GM18873 (cell line): ENCODE measurements around the gene MUC5AC.
"Not testable (repeated sequence)": the region's sequence is repeated elsewhere in the genome, so short reads cannot be mapped to it uniquely, and the experiment has no call there.

Source experiments
- ATAC-seq: cut with Tn5 transposase; IDR thresholded peaks from one replicate; pipeline ENCODE4 v1.9.1; 2021; ENCODE audit warnings: mild to moderate bottlenecking, moderate library complexity, moderate number of reproducible peaks; ENCODE audit not compliant: unreplicated experiment, low FRiP score

MUC5AC gene

GRCh38 chr11:1140642-1141490 lies 16.9 kb upstream of the MUC5AC start:
- no peak for ATAC-seq

DNA sequence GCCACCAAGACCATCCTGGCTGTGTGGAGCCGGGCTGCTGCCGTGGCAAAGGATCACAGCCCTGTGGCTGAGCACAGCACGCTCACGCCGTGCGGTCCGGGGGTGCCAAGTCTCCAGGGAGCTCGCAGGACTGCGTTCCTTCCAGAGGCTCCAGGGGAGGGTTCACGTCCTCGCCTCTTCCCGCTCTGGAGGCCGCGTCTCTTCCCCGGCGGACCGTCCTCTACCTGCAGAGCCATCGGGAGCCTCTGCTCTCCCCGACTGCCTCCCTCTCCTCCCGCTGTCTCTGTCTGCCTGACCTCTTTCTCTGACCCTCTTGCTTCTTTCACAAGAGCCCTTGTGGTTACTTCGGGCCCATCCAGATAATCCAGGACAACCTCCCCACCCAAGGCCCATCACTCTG lies 11.4 kb upstream of the MUC5AC start:
- no peak for ATAC-seq

- ATAC-seq, result no peak
Measured at GRCh38 chr11:1147792-1148191, 10.0 kb upstream of the MUC5AC start.

GRCh38 chr11:1148752-1149180 lies 9.0 kb upstream of the MUC5AC start:
- ATAC-seq, result no peak

- ATAC-seq, result no peak
Measured at GRCh38 chr11:1149545-1149944, 8.2 kb upstream of the MUC5AC start.

- ATAC-seq, result no peak
Measured at GRCh38 chr11:1150116-1150515, 7.6 kb upstream of the MUC5AC start.

GRCh38 chr11:1150769-1151365 lies 6.9 kb upstream of the MUC5AC start:
- no peak for ATAC-seq

DNA sequence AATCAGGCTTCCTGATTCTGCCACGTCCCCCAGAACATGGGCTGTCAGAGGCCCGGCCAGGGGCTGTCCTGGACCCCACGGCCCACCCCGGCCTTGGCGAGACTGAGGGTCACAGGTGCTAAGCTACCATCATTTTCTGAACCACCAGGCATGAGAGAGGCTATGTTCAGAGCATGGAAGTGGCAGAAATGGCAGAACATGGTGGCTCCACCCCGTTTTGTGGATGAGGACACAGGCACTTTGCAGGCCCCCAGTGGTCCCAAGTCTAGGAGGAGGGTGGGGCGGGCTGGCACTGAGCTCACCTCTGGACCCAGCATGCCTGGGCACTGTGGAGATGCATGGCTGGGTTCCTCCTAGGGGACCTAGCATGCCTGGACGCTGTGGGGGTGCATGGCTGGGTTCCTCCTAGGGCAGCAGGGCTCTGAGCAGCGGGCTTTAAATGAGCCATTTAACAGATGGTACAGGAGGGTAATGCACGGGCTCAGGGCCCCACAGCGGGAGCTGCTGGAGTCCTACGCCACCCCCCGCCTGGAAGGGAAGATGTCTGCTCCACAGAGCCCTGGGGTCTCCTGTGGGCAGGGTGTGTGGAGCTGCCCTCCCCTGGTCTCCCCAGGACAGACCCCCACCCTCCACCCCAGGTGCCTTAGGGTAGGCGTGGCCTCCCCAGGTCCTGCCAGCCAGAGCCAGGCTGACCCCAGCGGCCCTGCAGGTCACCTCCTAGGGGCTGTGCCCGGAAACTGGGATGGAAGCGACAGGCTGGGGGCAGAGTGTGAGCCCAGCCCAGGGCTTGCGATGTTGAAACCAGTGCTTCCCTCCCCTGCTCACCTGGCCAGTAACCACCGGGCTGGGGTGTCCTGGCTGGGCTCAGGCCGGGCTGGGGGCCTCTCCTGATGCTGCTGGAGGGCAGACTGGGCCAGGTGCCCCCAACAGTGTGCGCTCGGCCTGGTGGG lies 6.1 kb upstream of the MUC5AC start:
- no peak for ATAC-seq

DNA sequence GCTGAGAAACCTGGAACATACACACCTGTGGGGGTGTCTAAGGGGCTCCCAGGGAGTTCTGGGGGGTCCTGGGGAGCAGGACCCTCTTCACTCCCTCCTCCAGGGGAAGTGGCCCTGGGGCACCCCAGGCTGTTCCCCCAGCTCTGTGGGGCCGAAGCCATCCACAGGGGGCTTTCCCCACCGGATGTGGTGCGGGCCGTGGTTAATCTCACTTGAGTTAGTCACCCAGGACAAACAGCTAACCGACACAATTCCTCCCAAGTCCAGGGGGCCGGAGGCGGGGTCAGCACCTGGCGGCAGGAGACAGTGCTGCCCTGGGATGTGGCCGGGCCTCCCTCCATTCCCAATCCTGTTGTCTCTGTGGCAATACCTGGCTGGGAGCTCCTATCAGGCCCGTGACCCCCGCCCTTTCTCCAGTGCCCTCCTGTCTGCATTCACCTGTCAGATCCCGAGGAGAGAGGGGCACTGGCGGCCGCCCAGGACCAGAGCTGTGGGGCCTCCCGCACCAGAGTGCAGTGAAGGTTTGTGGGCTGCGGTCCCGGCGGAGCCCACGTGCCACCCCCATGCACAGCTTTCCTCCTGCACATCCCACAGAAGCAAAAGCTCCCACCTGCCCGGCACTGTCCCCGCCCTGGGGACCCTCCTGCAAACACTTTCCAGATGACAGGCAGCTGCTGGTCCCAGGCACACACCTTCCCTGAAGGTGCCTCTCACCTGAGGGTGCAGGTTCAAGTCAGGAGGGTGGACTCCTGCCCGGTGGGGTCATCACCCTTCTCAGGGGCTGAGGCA lies 5.2 kb upstream of the MUC5AC start:
- no peak for ATAC-seq

- no peak for ATAC-seq
Measured at GRCh38 chr11:1153105-1153950, 4.4 kb upstream of the MUC5AC start.

DNA sequence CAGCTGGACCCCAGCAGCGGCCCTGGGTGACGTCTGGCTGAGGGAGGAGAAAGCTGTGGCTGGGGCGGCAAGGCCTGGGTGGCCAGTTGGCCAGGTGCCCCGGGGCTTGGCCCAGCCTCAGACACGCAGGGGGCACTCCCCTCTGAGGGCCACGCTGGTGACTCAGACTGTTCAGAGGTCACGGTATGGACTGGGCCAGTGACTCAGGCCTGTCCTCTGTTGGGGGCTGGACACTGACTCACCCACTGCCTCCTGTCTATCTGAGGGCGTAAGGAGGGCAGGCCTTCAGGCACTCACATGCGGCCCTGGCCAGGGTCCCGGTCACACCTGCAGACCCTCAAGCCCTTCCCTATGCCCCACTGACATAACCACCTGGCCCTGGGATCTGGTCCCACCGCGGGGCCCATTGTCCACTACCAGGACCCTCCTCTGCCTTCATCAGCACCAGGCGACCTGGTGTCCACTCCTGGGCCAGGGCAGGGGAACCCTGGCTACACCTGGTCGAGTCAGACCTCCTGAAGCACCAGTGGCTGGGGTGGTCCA lies 3.7 kb upstream of the MUC5AC start:
- ATAC-seq, result no peak

DNA sequence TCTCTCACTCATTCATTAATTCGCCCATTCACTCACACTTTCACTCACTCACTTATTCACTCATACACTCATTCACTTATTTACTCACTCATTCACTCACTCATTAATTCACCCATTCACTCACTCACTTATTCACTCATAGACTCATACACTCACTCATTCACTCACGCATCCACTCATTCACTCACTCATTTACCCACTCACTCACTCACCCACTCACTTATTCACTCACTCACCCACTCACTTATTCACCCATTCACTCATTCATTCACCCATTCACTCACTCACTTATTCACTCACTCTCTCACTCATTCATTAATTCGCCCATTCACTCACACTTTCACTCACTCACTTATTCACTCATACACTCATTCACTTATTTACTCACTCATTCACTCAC lies 3.1 kb upstream of the MUC5AC start:
- ATAC-seq, result not testable (repeated sequence)

DNA sequence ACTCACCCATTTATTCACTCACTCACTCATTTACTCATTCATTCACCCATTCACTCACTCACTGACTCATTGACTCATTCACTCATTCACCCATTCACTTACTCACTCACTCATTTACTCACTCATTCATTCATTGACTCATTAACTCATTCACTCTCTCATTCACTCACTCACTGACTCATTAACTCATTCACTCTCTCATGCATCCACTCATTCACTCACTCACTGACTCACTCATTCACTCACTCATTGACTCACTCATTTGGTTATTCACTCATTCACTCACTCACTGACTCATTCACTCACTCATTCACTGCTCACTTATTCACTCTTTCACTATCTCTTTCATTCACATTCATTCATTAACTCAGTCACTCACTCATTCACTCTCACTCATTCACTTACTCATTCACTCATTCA lies 2.5 kb upstream of the MUC5AC start:
- no peak for ATAC-seq

GRCh38 chr11:1156506-1157340 lies 1.0 kb upstream of the MUC5AC start:
- no peak for ATAC-seq

GRCh38 chr11:1157341-1157644 lies 460 bp upstream of the MUC5AC start:
- no peak for ATAC-seq

- no peak for ATAC-seq
Measured at GRCh38 chr11:1158681-1159487, 1.1 kb downstream of the MUC5AC start.

DNA sequence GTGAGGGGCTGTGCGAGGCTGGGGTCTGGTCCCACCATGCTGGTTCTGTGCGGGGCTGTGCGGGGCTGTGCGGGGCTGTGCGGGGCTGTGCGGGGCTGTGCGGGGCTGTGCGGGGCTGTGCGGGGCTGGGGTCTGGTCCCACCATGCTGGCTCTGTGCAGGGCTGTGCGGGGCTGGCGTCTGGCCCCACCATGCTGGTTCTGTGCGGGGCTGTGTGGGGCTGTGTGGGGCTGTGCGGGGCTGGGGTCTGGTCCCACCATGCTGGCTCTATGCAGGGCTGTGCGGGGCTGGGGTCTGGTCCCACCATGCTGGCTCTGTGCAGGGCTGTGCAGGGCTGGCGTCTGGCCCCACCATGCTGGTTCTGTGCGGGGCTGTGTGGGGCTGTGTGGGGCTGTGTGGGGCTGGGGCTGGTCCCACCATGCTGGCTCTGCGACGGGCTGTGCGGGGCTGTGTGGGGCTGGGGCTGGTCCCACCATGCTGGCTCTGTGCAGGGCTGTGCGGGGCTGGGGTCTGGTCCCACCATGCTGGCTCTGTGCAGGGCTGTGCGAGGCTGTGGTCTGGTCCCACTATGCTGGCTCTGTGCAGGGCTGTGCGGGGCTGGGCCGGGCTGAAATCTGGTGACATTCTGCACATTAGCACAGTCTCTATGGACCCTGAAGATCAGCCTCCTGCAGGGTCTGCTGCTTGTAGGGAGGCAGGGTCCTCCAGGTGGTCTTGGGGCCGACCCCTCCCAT lies 1.9 kb downstream of the MUC5AC start:
- not testable (repeated sequence) for ATAC-seq
